Measurements from ENCODE around the gene TMEM258. TPM values are rescaled to one million over a fixed set of nuclear protein-coding genes. Genes with fewer than 3 reads are reported as not detected.

The TMEM258 gene
- total and polyA plus RNA-seq, 9 of the 15 experiments (the other 6 are each of a cell fraction or from before 2014, with no cell fraction given) = 97.2 to 856 (median 231) TPM

- TF ChIP-seq TEAD4 (IDR thresholded peaks at IDR 0.05; ENCODE audit: low read length) (no peak), TEAD4 (CRISPR knock-in tag; IDR thresholded peaks at IDR 0.05; ENCODE audit: borderline replicate concordance) (peak; percentile 9; the same call in 1 of the 2 replicates), ZFP36 (IDR thresholded peaks at IDR 0.05; ENCODE audit: low read depth, low read length, partially characterized antibody) (no peak), NR3C1 (CRISPR knock-in tag; IDR thresholded peaks at IDR 0.05) (no peak), ZNF511 (CRISPR knock-in tag; IDR thresholded peaks at IDR 0.05) (peak; percentile 53; the same call in 1 of the 2 replicates), ELF4 (CRISPR knock-in tag; IDR thresholded peaks at IDR 0.05) (0 out of 2 replicates have a peak, but pooled peaks have one; percentile 54), TAL1 (IDR thresholded peaks at IDR 0.05) (0 out of 2 replicates have a peak, but pooled peaks have one; percentile 3), ETV1 (tag; conservative IDR thresholded peaks at IDR 0.05; ENCODE audit: low read depth) (peak; percentile 66), ZEB2 (IDR thresholded peaks at IDR 0.05) (no peak), DIDO1 (tag; IDR thresholded peaks at IDR 0.05; ENCODE audit: low read depth) (no peak), MEIS2 (IDR thresholded peaks at IDR 0.05; ENCODE audit: partially characterized antibody) (no peak), CHD1 (IDR thresholded peaks at IDR 0.05; ENCODE audit: low read length) (peak; percentile 98), STAT5B (CRISPR knock-in tag; IDR thresholded peaks at IDR 0.05) (no peak), POU5F1 (IDR thresholded peaks at IDR 0.05; ENCODE audit: borderline replicate concordance, low read depth, low read length, partially characterized antibody) (no peak), SRSF3 (IDR thresholded peaks at IDR 0.05; ENCODE audit: insufficient read depth, low read length) (peak; percentile 70), PCBP1 (IDR thresholded peaks at IDR 0.05; ENCODE audit: low read depth, low read length, poor library complexity, severe bottlenecking) (peak; percentile 26), THAP7 (CRISPR knock-in tag; IDR thresholded peaks at IDR 0.05) (peak; percentile 66; the same call in 1 of the 2 replicates)
- TF ChIP-seq, protein P1, sequence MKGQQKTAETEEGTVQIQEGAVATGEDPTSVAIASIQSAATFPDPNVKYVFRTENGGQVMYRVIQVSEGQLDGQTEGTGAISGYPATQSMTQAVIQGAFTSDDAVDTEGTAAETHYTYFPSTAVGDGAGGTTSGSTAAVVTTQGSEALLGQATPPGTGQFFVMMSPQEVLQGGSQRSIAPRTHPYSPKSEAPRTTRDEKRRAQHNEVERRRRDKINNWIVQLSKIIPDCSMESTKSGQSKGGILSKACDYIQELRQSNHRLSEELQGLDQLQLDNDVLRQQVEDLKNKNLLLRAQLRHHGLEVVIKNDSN (CRISPR knock-in tag; IDR thresholded peaks at IDR 0.05) = no peak
- TF ChIP-seq, protein P2, sequence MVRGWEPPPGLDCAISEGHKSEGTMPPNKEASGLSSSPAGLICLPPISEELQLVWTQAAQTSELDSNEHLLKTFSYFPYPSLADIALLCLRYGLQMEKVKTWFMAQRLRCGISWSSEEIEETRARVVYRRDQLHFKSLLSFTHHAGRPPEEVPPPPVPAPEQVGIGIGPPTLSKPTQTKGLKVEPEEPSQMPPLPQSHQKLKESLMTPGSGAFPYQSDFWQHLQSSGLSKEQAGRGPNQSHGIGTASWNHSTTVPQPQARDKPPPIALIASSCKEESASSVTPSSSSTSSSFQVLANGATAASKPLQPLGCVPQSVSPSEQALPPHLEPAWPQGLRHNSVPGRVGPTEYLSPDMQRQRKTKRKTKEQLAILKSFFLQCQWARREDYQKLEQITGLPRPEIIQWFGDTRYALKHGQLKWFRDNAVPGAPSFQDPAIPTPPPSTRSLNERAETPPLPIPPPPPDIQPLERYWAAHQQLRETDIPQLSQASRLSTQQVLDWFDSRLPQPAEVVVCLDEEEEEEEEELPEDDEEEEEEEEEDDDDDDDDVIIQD (CRISPR knock-in tag; IDR thresholded peaks at IDR 0.05) = no peak
- TF ChIP-seq, protein P3, sequence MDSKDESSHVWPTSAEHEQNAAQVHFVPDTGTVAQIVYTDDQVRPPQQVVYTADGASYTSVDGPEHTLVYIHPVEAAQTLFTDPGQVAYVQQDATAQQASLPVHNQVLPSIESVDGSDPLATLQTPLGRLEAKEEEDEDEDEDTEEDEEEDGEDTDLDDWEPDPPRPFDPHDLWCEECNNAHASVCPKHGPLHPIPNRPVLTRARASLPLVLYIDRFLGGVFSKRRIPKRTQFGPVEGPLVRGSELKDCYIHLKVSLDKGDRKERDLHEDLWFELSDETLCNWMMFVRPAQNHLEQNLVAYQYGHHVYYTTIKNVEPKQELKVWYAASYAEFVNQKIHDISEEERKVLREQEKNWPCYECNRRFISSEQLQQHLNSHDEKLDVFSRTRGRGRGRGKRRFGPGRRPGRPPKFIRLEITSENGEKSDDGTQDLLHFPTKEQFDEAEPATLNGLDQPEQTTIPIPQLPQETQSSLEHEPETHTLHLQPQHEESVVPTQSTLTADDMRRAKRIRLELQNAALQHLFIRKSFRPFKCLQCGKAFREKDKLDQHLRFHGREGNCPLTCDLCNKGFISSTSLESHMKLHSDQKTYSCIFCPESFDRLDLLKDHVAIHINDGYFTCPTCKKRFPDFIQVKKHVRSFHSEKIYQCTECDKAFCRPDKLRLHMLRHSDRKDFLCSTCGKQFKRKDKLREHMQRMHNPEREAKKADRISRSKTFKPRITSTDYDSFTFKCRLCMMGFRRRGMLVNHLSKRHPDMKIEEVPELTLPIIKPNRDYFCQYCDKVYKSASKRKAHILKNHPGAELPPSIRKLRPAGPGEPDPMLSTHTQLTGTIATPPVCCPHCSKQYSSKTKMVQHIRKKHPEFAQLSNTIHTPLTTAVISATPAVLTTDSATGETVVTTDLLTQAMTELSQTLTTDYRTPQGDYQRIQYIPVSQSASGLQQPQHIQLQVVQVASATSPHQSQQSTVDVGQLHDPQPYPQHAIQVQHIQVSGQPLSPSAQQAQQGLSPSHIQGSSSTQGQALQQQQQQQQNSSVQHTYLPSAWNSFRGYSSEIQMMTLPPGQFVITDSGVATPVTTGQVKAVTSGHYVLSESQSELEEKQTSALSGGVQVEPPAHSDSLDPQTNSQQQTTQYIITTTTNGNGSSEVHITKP (IDR thresholded peaks at IDR 0.05; ENCODE audit: partially characterized antibody) = no peak
Measured at GRCh38 chr11:61815790-61816735, 23.7 kb upstream of the TMEM258 start (continued).

Measured in K562 (cell line).